Activated T-helper 17 cell treated with anti-CD3 and anti-CD28 coated beads, Interleukin-2, amount 50 U/mL, for 72 hours (primary cell): ENCODE data around the gene NEK5. TPM values are rescaled to one million over a fixed set of nuclear protein-coding genes. Genes with fewer than 3 reads are reported as not detected.

Experiments
- ATAC-seq: fragments of 150-1000 bp; cut with Tn5 transposase; replicated peaks from 2 replicates; pipeline ENCODE4 v1.10.0; 2021; ENCODE audit warnings: mild to moderate bottlenecking, moderate library complexity
- H3K27ac Mint-ChIP-seq: one replicate; pipeline ENCODE4 v1.8.0; 2022; ENCODE audit warnings: mixed read lengths
- H3K27me3 Mint-ChIP-seq: one replicate; pipeline ENCODE4 v1.8.0; 2022; ENCODE audit warnings: mixed read lengths
- H3K36me3 Mint-ChIP-seq: one replicate; pipeline ENCODE4 v1.8.0; 2022; ENCODE audit warnings: low read depth, mild to moderate bottlenecking, mixed read lengths
- H3K4me1 Mint-ChIP-seq: one replicate; pipeline ENCODE4 v1.8.0; 2022; ENCODE audit warnings: mixed read lengths
- H3K4me3 Mint-ChIP-seq: one replicate; pipeline ENCODE4 v1.8.0; 2022; ENCODE audit warnings: mild to moderate bottlenecking, mixed read lengths
- H3K9me3 Mint-ChIP-seq: one replicate; pipeline ENCODE4 v1.8.0; 2022; ENCODE audit warnings: mixed read lengths
- total RNA-seq, 2 donors: library from RNA; stranded (reverse); gene quantifications; one replicate each; pipeline ENCODE4 v1.2.3, GENCODE V29; 2022

NEK5 gene
- total RNA-seq, 2 donors from 2014 or later: not detected

DNA sequence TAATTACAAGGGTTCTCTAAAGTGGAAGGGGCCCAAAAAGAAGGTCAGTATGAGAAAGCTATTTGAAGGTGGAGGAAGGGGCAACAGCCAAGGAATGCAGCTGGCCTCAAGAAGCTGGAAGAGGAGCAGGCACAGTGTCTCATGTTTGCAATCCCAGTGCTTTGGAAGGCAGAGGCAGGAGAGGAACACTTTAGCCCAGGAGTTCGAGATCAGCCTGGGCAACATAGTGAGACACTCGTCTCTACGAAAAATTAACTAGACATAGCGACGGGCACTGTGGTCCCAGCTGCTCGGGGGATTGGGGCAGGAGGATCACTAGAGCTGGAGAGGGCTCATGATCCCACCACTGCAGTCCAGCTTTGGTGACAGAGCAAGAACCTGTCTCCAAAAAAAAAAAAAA, 31.2 kb upstream of the NEK5 start:
- peak overlapping the region; percentile 84 for H3K4me3 Mint-ChIP-seq
- peaks cover 14% of the 10 kb centered on the region for H3K4me1 Mint-ChIP-seq
- no peaks in the 10 kb centered on the region for H3K27me3 Mint-ChIP-seq
- H3K36me3 Mint-ChIP-seq: no peaks in the 10 kb centered on the region
- H3K9me3 Mint-ChIP-seq: no peaks in the 10 kb centered on the region
- ATAC-seq: no peak
- H3K27ac Mint-ChIP-seq: no peak overlapping the region

GRCh38 chr13:52159159-52159982, 30.5 kb upstream of the NEK5 start, which contains the start of gene NEK3:
Gene NEK3, minus strand, starts transcription at chr13:52159597. Its CDS starts 3,406 bp downstream, at chr13:52156191.
- Mint-ChIP-seq H3K27ac (peak within 1 kb of the TSS; percentile 66), H3K9me3 (no peaks in the 10 kb centered on the region), H3K4me1 (peaks cover 14% of the 10 kb centered on the region), H3K4me3 (peak within 1 kb of the TSS; percentile 84), H3K36me3 (no peaks in the 10 kb centered on the region), H3K27me3 (no peaks in the 10 kb centered on the region)
- ATAC-seq: peak; percentile 67

- H3K27ac Mint-ChIP-seq: peak overlapping the region; percentile 66
- no peaks in the 10 kb centered on the region for H3K9me3 Mint-ChIP-seq
- H3K36me3 Mint-ChIP-seq: no peaks in the 10 kb centered on the region
- peak; percentile 24 for ATAC-seq
- H3K27me3 Mint-ChIP-seq: no peaks in the 10 kb centered on the region
- peaks cover 14% of the 10 kb centered on the region for H3K4me1 Mint-ChIP-seq
- H3K4me3 Mint-ChIP-seq: peak overlapping the region; percentile 84
Measured at GRCh38 chr13:52158629-52159158, 29.8 kb upstream of the NEK5 start.

DNA sequence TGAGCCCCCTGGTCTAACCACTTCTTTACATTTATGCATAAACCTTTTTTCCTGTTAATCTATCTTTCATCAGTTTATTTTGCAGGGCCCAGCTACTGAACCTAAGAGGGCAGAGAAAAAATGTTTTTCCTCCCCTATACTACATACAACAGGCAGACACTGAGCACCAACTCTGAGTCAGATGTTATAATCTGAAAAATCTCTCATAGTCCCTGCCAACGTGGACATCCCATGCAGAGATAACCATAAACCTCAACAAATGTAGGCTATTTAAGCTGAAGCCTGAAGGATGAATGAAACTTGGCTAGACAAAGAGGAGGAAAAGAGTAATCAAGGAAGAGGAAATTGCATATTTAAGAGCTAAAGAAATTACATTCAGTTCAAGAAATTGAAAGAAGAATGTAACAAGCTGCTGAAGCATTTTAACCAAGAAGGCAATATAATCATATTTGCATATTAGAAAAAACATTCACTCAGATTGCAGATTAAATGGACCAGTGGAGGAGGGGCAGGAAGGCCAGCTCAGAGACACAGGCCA, 27.9 kb upstream of the NEK5 start:
- no peak for ATAC-seq
- H3K4me3 Mint-ChIP-seq: no peak overlapping the region
- H3K36me3 Mint-ChIP-seq: no peaks in the 10 kb centered on the region
- peaks cover 14% of the 10 kb centered on the region for H3K4me1 Mint-ChIP-seq
- H3K9me3 Mint-ChIP-seq: no peaks in the 10 kb centered on the region
- no peaks in the 10 kb centered on the region for H3K27me3 Mint-ChIP-seq
- H3K27ac Mint-ChIP-seq: no peak overlapping the region

DNA sequence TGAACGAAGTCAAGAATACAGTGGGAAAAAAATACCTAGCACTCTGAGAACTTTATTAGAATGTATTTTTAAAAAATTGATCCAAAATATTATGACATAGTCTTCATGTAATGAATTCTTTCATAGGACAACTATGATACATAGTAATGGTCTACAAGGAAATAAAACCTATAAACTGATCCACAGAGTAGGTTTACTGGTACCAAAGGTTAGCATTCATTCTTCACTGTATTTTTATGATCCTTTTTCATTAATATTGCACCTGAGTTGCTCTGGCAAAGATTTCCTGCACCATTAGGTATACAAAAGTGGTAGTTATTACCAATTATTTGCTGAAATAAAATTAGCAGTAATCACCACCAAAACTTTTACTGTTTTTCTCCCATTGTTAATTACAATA, 26.3 kb upstream of the NEK5 start:
- peaks cover 14% of the 10 kb centered on the region for H3K4me1 Mint-ChIP-seq
- no peaks in the 10 kb centered on the region for H3K27me3 Mint-ChIP-seq
- no peak overlapping the region for H3K27ac Mint-ChIP-seq
- no peaks in the 10 kb centered on the region for H3K36me3 Mint-ChIP-seq
- ATAC-seq: no peak
- H3K4me3 Mint-ChIP-seq: no peak overlapping the region
- no peaks in the 10 kb centered on the region for H3K9me3 Mint-ChIP-seq

GRCh38 chr13:52147225-52147624, 18.4 kb upstream of the NEK5 start:
- H3K27ac Mint-ChIP-seq: no peak overlapping the region
- no peaks in the 10 kb centered on the region for H3K4me1 Mint-ChIP-seq
- no peak overlapping the region for H3K4me3 Mint-ChIP-seq
- no peaks in the 10 kb centered on the region for H3K9me3 Mint-ChIP-seq
- H3K27me3 Mint-ChIP-seq: no peaks in the 10 kb centered on the region
- H3K36me3 Mint-ChIP-seq: no peaks in the 10 kb centered on the region
- ATAC-seq: no peak

DNA sequence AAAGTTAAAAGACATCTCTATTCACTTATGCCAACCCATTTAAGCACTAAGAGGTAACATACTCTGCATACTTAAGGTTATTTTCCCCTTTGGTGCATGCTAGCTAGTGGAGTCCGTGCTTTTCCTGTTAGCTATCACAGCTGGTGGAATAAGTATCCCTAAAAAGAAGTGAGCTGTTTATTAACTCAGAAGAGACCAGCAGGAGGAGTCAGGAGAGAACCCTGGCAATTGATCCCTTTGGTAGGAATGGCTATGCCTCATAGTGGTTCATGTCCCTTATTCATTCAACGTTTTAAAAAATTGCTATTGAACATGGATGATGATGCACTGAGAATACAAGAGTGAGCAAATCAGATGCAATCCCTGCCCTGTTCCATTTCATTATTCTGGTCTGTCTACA, 12.4 kb upstream of the NEK5 start:
- Mint-ChIP-seq H3K36me3 (no peaks in the 10 kb centered on the region), H3K27me3 (no peaks in the 10 kb centered on the region), H3K27ac (no peak overlapping the region), H3K9me3 (no peaks in the 10 kb centered on the region), H3K4me3 (no peak overlapping the region), H3K4me1 (no peaks in the 10 kb centered on the region)
- no peak for ATAC-seq

- ATAC-seq: no peak
- H3K27me3 Mint-ChIP-seq: no peaks in the 10 kb centered on the region
- H3K27ac Mint-ChIP-seq: no peak overlapping the region
- peaks cover 5% of the 10 kb centered on the region for H3K36me3 Mint-ChIP-seq
- no peaks in the 10 kb centered on the region for H3K9me3 Mint-ChIP-seq
- no peak overlapping the region for H3K4me3 Mint-ChIP-seq
- no peaks in the 10 kb centered on the region for H3K4me1 Mint-ChIP-seq
Measured at GRCh38 chr13:52137489-52137888, 8.6 kb upstream of the NEK5 start.

- ATAC-seq: no peak
- no peaks in the 10 kb centered on the region for H3K4me1 Mint-ChIP-seq
- peaks cover 5% of the 10 kb centered on the region for H3K36me3 Mint-ChIP-seq
- no peaks in the 10 kb centered on the region for H3K9me3 Mint-ChIP-seq
- H3K27ac Mint-ChIP-seq: no peak overlapping the region
- no peaks in the 10 kb centered on the region for H3K27me3 Mint-ChIP-seq
- no peak overlapping the region for H3K4me3 Mint-ChIP-seq
Measured at GRCh38 chr13:52136763-52137162, 7.9 kb upstream of the NEK5 start.

- no peak for ATAC-seq
- Mint-ChIP-seq H3K9me3 (no peaks in the 10 kb centered on the region), H3K4me1 (peaks cover 7% of the 10 kb centered on the region), H3K27me3 (peaks cover 7% of the 10 kb centered on the region), H3K36me3 (peaks cover 5% of the 10 kb centered on the region), H3K27ac (no peak overlapping the region), H3K4me3 (no peak overlapping the region)
Measured at GRCh38 chr13:52130641-52131040, 1.8 kb upstream of the NEK5 start.

DNA sequence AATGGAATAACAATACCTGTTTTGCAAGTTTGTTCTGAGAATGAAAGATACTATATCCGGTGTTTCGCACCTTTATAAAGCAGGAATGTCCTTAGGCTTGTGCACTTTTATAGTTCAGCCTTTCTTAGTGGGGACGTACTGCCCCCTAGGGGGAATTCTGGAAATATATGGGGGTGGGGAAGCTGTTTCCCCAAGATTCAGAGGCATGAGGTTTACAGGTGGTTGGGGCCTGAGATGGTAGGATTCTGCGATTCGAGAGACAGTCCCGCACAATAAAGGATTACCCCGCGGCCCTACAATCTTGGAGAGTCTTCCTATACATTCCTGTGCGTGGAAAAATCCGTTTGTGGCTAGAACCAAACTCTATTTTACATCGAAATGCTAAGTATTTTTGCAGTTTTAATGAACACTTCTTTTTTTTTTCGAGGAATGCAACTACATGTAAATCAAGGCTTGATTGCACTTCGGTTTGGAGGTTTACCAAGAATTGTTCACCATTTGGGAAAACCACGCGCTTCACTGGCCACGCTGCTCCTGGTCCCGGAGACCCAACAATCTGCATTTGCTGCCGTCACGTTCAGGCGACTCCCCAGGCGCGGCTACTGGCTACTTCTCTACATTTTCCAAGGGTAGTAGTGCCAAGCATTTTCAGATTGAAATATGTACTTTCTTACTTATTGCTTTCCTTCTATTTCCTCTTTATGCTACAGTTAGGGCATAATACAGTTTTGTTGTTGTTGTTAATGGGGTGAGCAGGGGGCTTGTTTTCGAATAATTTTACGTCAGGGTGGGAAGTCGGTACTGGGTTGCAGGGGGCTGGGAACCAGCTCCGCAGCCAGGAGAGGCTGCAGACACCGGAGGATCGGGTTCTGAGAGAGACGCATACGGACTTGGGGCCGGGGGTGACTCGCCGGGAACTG, 830 bp downstream of the NEK5 start:
- H3K4me3 Mint-ChIP-seq: peak overlapping the region; percentile 78
- H3K27ac Mint-ChIP-seq: no peak overlapping the region
- peaks cover 4% of the 10 kb centered on the region for H3K36me3 Mint-ChIP-seq
- peaks cover 7% of the 10 kb centered on the region for H3K27me3 Mint-ChIP-seq
- peak; percentile 70 for ATAC-seq
- peaks cover 7% of the 10 kb centered on the region for H3K4me1 Mint-ChIP-seq
- H3K9me3 Mint-ChIP-seq: no peaks in the 10 kb centered on the region

- Mint-ChIP-seq H3K27me3 (peaks cover 7% of the 10 kb centered on the region), H3K27ac (no peak overlapping the region), H3K4me1 (peaks cover 7% of the 10 kb centered on the region), H3K9me3 (no peaks in the 10 kb centered on the region), H3K4me3 (peak overlapping the region; percentile 78), H3K36me3 (no peaks in the 10 kb centered on the region)
- ATAC-seq: peak; percentile 74
Measured at GRCh38 chr13:52127378-52127777, 1.5 kb downstream of the NEK5 start.

DNA sequence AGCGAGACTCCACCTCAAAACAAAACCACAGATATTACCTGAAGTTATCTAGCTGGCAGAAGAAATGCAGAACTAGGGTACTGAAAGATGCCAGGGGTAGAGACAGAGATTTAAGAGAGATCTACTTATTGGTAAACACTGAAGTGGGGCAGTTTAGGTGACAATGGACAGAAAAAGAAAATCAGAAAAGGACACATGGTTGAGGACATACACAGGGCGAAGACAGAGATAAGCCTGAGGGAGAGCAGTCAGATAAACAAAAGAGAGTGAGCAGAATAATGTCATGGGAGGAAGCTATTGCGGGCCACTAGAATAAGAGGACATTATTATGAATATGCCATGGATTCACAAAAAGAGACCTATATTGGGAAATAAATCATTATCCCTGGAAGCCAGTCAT, 3.3 kb downstream of the NEK5 start:
- H3K36me3 Mint-ChIP-seq: no peaks in the 10 kb centered on the region
- no peak overlapping the region for H3K4me3 Mint-ChIP-seq
- no peak for ATAC-seq
- peaks cover 7% of the 10 kb centered on the region for H3K4me1 Mint-ChIP-seq
- H3K27me3 Mint-ChIP-seq: peaks cover 7% of the 10 kb centered on the region
- H3K27ac Mint-ChIP-seq: no peak overlapping the region
- H3K9me3 Mint-ChIP-seq: no peaks in the 10 kb centered on the region

- no peaks in the 10 kb centered on the region for H3K9me3 Mint-ChIP-seq
- no peaks in the 10 kb centered on the region for H3K36me3 Mint-ChIP-seq
- H3K27me3 Mint-ChIP-seq: peaks cover 15% of the 10 kb centered on the region
- H3K4me3 Mint-ChIP-seq: no peak overlapping the region
- no peaks in the 10 kb centered on the region for H3K4me1 Mint-ChIP-seq
- H3K27ac Mint-ChIP-seq: no peak overlapping the region
- no peak for ATAC-seq
Measured at GRCh38 chr13:52118595-52118994, 10.3 kb downstream of the NEK5 start.
